Activated CD8-positive, alpha-beta memory T cell treated with anti-CD3 and anti-CD28 coated beads for 48 hours (primary cell): ENCODE data around the gene SERPINA6.
"Not testable (repeated sequence)": the region's sequence is repeated elsewhere in the genome, so short reads cannot be mapped to it uniquely, and the experiment has no call there.

Experiments used
- DNase-seq, 3 experiments: peaks; one replicate each; pipeline ENCODE4 v3.0.0-alpha.2; 2020; ENCODE audit warnings: low read depth in 2 of 3, low spot score in 2 of 3

The SERPINA6 gene

GRCh38 chr14:94322648-94323570, at the start of gene SERPINA6:
SERPINA6 (minus strand) TSS chr14:94323336; CDS start chr14:94314648, 8,688 bp downstream.
- no peak for DNase-seq

GRCh38 chr14:94372021-94372605, 49.0 kb upstream of the SERPINA6 start:
- no peak for DNase-seq

- DNase-seq = no peak
Measured at GRCh38 chr14:94370524-94370910, 47.4 kb upstream of the SERPINA6 start.

GRCh38 chr14:94369766-94370523, 46.8 kb upstream of the SERPINA6 start:
- not testable (repeated sequence) for DNase-seq

GRCh38 chr14:94368956-94369355, 45.8 kb upstream of the SERPINA6 start:
- no peak for DNase-seq

- no peak for DNase-seq
Measured at GRCh38 chr14:94368243-94368590, 45.1 kb upstream of the SERPINA6 start.

- DNase-seq = no peak
Measured at GRCh38 chr14:94367347-94368242, 44.5 kb upstream of the SERPINA6 start.

GRCh38 chr14:94366146-94366915, 43.2 kb upstream of the SERPINA6 start, which contains the start of gene SERPINA2:
SERPINA2 (minus strand) TSS chr14:94366698.
- no peak for DNase-seq

GRCh38 chr14:94365624-94366023, 42.5 kb upstream of the SERPINA6 start:
- no peak for DNase-seq

GRCh38 chr14:94364964-94365363, 41.8 kb upstream of the SERPINA6 start:
- DNase-seq = no peak

GRCh38 chr14:94364037-94364436, 40.9 kb upstream of the SERPINA6 start:
- DNase-seq = no peak

GRCh38 chr14:94363151-94363624, 40.1 kb upstream of the SERPINA6 start:
- DNase-seq = no peak

- DNase-seq = no peak
Measured at GRCh38 chr14:94362614-94363133, 39.5 kb upstream of the SERPINA6 start.

GRCh38 chr14:94361682-94362081, 38.5 kb upstream of the SERPINA6 start:
- DNase-seq = no peak

- DNase-seq = no peak
Measured at GRCh38 chr14:94360945-94361565, 37.9 kb upstream of the SERPINA6 start.

- DNase-seq = no peak
Measured at GRCh38 chr14:94357166-94357565, 34.0 kb upstream of the SERPINA6 start.

- no peak for DNase-seq
Measured at GRCh38 chr14:94356379-94357056, 33.4 kb upstream of the SERPINA6 start.

GRCh38 chr14:94355191-94355794, 32.2 kb upstream of the SERPINA6 start:
- no peak for DNase-seq
